ENCODE measurements around the gene UCN2. TPM values are rescaled to one million over a fixed set of nuclear protein-coding genes. Genes with fewer than 3 reads are reported as not detected.
A peak's percentile ranks its signal among the peaks of the same experiment; 100 is the strongest.

Gene UCN2
- total RNA-seq, 1 experiment from 2014 or later = 0.68 TPM

DNA sequence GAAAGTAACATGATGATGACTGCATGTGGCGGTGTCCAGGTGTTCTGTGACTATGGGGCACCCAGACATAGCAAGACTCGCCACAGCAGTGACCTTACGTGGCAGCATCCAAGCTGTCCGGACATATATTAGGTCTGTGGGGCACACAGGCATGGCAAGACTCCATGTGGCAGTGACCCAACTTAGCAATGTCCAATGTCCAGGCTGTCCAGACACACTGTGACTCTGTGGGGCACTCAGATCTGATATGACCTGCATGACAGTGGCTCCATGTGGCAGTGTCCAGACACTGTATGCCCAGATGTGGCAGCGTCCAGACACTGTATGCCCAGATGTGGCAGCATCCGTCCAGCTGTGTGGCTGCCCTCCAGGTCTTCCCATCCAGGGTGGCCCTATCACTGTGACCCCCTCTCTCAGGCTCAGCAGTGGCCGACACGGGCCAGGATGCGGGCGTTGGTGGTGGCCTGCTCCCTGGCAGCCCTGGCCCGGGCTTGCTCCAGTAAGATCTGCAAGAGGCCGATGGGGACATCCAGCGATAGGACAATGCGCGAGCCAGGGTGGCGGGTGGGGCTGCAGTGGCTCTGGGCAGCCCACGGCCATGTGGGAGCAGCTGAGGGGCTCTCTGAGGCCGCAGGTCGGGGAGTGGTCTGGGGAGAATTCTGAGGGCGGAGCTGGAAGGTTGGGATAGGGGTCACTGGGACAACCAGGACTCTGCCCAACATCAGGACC, 1.1 kb downstream of the UCN2 start:
- no peaks in the 10 kb centered on the region for H3K27me3 ChIP-seq (ENCODE audit: insufficient read depth, low read length)
- WGBS (ENCODE audit: extremely low coverage, insufficient read length, low lambda C conversion rate) = no CpG with 5 or more reads among the region's 20 CpGs
- H3K4me3 Mint-ChIP-seq = no peak overlapping the region
- no peak overlapping the region for H4K8ac ChIP-seq (replicated peaks; ENCODE audit: insufficient read length, low read depth, low read length)
- no peak overlapping the region for H3K14ac ChIP-seq (ENCODE audit: insufficient read depth, low read length)
- H2AFZ ChIP-seq (ENCODE audit: low read length) = no peak overlapping the region
- no peak overlapping the region for H2BK15ac ChIP-seq (ENCODE audit: low read depth, low read length)
- H4K5ac ChIP-seq (ENCODE audit: insufficient read length, low read depth, low read length) = no peak overlapping the region
- H3K36me3 Mint-ChIP-seq (ENCODE audit: insufficient read depth in 1 of 3, low read depth in 3 of 3) = peaks cover 0 to 9% (median 0%) of the 10 kb centered on the region in 3 experiments; a peak in 1 of 7 replicates
- no peaks in the 10 kb centered on the region for H3K9me3 ChIP-seq (ENCODE audit: control insufficient read depth, low read depth, low read length)
- H2AK5ac ChIP-seq (ENCODE audit: insufficient read length, low read length) = no peak overlapping the region
- no peak for DNase-seq
- H3K79me2 ChIP-seq (ENCODE audit: insufficient read depth, low read length) = no peaks in the 10 kb centered on the region
- H3K18ac ChIP-seq (ENCODE audit: insufficient read length, low read depth, low read length) = no peak overlapping the region
- H3K27me3 Mint-ChIP-seq (ENCODE audit: low read depth) = peaks cover 2% of the 10 kb centered on the region; the same call in 1 of the 2 replicates
- H2BK20ac ChIP-seq (ENCODE audit: low read depth, low read length, poor library complexity, severe bottlenecking) = no peak overlapping the region
- no peak overlapping the region for H3K4me2 ChIP-seq (ENCODE audit: insufficient read depth, insufficient read length, low read length)
- H3K27ac ChIP-seq (ENCODE audit: insufficient read length, low read depth, low read length) = no peak overlapping the region
- H3K79me1 ChIP-seq (ENCODE audit: insufficient read depth, low read depth, low read length, poor library complexity, severe bottlenecking) = no peaks in the 10 kb centered on the region
- no peak overlapping the region for H3K9ac ChIP-seq (ENCODE audit: extremely low read depth, insufficient read length, low read length)
- no peak overlapping the region for H2BK12ac ChIP-seq (ENCODE audit: insufficient read length, low read depth, low read length)
- no peaks in the 10 kb centered on the region for H4K20me1 ChIP-seq (ENCODE audit: control insufficient read depth, insufficient read depth, insufficient read length)
- H4K91ac ChIP-seq (ENCODE audit: insufficient read length, low read depth, low read length) = no peak overlapping the region
- H3K4me1 ChIP-seq (ENCODE audit: insufficient read depth, low read length) = peaks cover 6% of the 10 kb centered on the region; the same call in 1 of the 2 replicates
- no peak overlapping the region for H2BK120ac ChIP-seq (ENCODE audit: low read depth, low read length, poor library complexity, severe bottlenecking)
- no peak overlapping the region for H3T11ph ChIP-seq (ENCODE audit: low read length)
- TF ChIP-seq, protein P1, sequence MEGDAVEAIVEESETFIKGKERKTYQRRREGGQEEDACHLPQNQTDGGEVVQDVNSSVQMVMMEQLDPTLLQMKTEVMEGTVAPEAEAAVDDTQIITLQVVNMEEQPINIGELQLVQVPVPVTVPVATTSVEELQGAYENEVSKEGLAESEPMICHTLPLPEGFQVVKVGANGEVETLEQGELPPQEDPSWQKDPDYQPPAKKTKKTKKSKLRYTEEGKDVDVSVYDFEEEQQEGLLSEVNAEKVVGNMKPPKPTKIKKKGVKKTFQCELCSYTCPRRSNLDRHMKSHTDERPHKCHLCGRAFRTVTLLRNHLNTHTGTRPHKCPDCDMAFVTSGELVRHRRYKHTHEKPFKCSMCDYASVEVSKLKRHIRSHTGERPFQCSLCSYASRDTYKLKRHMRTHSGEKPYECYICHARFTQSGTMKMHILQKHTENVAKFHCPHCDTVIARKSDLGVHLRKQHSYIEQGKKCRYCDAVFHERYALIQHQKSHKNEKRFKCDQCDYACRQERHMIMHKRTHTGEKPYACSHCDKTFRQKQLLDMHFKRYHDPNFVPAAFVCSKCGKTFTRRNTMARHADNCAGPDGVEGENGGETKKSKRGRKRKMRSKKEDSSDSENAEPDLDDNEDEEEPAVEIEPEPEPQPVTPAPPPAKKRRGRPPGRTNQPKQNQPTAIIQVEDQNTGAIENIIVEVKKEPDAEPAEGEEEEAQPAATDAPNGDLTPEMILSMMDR (conservative IDR thresholded peaks at IDR 0.05) = no peak
- no peak overlapping the region for H3K23ac ChIP-seq (ENCODE audit: insufficient read length, low read depth, low read length)
- H3K9me3 Mint-ChIP-seq = no peaks in the 10 kb centered on the region; a peak in 1 of 5 replicates
- H3K56ac ChIP-seq (ENCODE audit: insufficient read length, low read depth, low read length) = no peak overlapping the region
- H3K23me2 ChIP-seq (ENCODE audit: insufficient read length, low read depth, low read length, poor library complexity, severe bottlenecking) = no peaks in the 10 kb centered on the region
- H2BK5ac ChIP-seq (ENCODE audit: insufficient read length, low read length) = no peak overlapping the region
- no peak overlapping the region for H3K4ac ChIP-seq (ENCODE audit: low read depth, low read length)
- H3K4me1 Mint-ChIP-seq = peaks cover 42 to 52% of the 10 kb centered on the region in 2 experiments
- peak overlapping the region in 2 of 3 experiments; percentile 0 to 25; a peak in 2 of 7 replicates for H3K27ac Mint-ChIP-seq
